D721Med (cell line): ENCODE results near the gene TRAPPC6A.

ENCODE experiments used
- DNase-seq: peaks from one replicate; pipeline ENCODE4 v3.0.0; 2011; ENCODE audit warnings: low spot score; ENCODE audit not compliant: insufficient read length
- FAIRE-seq: peaks from 2 replicates; lab custom pipeline; 2011; peaks lifted over from hg19 to GRCh38; lab: Jason Lieb, UNC
- CTCF ChIP-seq: IDR thresholded peaks from 2 replicates; pipeline ENCODE4 v1.5.1; 2012; ENCODE audit warnings: mild to moderate bottlenecking, control low read depth; ENCODE audit not compliant: insufficient read depth; ENCODE audit errors: missing control alignments

The TRAPPC6A gene

GRCh38 chr19:45135176-45135885, 42.7 kb downstream of the TRAPPC6A start:
- TF ChIP-seq CTCF: no peak
- FAIRE-seq: no peak
- no peak for DNase-seq

DNA sequence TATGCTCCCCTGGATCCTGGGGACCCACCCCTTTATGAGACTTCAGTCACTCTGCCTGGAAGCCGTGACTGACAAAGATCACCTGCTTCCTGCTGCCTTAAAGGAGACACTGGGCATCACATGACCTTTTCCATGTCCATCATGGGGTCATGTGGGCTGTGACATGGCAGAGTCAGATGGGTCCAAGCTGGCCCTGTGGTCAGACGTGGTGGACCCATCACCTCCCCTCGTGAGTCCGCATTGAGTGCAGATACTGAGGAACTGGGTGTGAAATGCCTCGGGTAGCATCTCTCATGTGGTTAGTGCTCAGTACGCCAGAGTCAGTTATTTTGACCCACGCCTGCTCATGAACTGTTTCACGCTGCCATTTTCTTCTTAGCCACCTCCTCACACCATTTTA, 44.4 kb downstream of the TRAPPC6A start:
- no peak for FAIRE-seq
- no peak for DNase-seq
- TF ChIP-seq CTCF: no peak

- peak; percentile 20 for TF ChIP-seq CTCF
- DNase-seq: no peak
- FAIRE-seq: no peak
These were observed 47.0 kb downstream of the TRAPPC6A start for GRCh38 chr19:45130888-45131615.

- TF ChIP-seq CTCF: no peak
- FAIRE-seq (no peak), DNase-seq (no peak)
These were observed 47.8 kb downstream of the TRAPPC6A start for GRCh38 chr19:45130236-45130635.

GRCh38 chr19:45128806-45129205, 49.2 kb downstream of the TRAPPC6A start:
- FAIRE-seq: no peak

GRCh38 chr19:45128146-45128545, 49.9 kb downstream of the TRAPPC6A start:
- DNase-seq: no peak
- TF ChIP-seq CTCF: no peak
- FAIRE-seq: no peak

More at GRCh38 chr19:45128806-45129205, 49.2 kb downstream of the TRAPPC6A start:
- TF ChIP-seq CTCF: no peak
- no peak for DNase-seq

DNA sequence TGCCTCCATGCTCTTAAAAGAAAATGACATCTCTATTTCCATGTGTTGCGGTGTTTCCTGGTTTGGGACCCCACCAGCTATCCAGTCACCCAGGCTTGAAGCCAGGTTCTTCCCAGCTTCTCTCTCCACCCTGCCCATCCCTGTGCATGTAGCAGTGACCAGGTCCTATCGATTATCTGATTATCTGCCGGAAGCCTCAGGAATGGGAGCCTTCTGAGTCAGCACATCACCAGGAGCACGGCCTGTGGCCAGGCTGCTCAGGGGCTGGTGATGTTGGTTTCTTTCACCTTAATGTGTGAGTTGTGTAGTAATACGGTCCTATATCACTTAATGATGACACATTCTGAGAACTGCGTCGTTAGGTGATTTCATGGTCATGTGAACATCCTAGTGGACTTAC, 51.4 kb downstream of the TRAPPC6A start:
- DNase-seq (no peak), FAIRE-seq (no peak)
- TF ChIP-seq CTCF: no peak
